ENCODE measurements around the gene TSPAN17.

Gene TSPAN17

DNA sequence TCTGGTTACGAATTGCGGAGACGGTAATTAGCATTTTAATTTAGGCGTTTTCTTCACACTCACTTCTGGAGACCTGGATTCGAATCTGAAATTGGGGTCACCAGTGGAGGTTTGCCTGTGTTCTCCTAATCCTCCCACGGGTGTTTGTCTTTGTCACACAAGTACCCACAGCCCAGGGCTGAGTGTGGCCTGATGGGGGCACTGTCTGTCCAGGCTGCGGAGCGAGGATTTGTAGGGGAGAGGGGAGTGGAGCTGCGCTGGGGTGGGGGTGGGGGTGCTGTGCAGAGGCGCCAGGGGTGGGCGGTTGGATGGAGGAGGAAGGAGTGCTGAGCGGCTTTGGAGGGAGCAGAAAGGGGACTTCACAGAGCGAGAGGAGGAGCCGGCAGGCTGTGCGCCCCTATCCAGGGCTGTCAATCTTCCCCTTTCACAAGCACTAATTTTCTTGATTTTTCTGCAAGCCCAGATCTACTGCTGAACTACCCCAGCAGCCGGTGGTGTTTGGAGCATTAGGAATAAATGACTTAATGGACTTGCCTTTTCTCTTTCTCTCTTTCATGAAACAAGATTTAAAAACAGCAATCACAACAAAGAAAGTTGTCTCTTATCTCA is 53.1 kb downstream of the TSPAN17 start:
- DNase-seq (ENCODE audit: extremely low read depth, low read depth): no peak
- no peak; the same call in 1 of the 2 replicates for TF ChIP-seq CTCF (IDR thresholded peaks at IDR 0.05; ENCODE audit: low read depth, low read length)

DNA sequence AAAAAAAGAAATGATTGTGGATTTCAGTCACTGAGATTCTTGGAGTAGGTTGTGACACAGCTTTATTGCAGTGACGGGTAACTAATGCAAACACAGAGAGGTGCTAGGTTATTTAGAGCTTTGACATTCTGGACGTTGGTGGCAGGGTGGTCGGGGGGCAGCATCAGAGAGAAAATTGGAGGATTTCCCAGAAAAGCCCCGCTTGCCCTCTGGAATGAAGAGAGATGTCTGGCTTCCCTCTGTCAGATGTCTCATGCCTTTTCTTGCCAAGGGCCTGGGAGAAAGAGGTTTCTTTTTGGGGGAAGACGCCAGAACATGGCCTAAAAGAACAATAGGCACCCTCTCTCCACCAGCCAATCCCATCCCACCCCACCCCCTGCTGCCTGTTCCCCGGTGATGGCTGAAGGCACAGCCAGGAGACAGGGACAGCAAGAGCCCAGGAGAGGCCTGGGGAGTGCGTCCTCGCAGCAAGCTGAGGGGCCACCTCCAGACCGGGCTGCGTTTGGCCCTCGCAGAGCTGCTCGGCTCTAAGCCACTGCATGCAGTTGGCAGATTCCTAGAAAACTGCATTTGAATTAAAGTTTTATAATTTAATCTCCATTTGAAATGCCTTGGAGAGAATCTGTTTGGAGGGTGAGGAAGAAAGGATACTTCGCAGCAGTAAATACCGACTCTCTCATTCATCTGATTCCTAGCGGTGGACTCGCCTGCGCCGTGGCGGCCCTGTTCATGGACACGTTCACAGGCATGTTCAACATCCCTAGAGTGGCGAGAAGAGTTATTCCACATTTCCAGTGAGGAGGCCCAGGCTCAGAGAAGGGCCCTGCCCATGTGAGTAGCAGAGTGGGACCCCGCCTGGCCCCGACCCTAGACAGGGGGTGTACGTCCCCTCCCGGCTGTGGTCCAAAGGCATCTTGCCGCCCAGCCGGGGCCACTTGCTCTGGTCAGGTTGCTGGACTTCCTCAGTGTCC is 55.7 kb downstream of the TSPAN17 start:
- TF ChIP-seq CTCF (IDR thresholded peaks at IDR 0.05; ENCODE audit: low read depth, low read length): no peak
- no peak for DNase-seq (ENCODE audit: extremely low read depth, low read depth)

DNA sequence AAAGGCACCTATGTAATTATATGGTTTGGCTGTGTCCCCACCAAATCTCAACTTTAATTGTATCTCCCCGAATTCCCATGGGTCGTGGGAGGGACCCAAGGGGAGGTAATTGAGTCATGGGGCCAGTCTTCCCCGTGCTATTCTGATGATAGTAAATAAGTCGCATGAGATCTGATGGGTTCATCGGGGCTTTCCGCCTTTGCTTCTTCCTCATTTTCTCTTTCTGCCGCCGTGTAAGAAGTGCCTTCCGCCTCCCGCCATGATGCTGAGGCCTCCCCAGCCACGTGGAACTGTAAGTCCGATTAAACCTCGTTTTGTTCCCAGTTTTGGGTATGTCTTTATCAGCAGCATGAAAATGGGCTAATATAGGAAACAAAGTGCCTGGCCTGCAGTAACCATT is 56.6 kb downstream of the TSPAN17 start:
- TF ChIP-seq CTCF (IDR thresholded peaks at IDR 0.05; ENCODE audit: low read depth, low read length): no peak
- no peak for DNase-seq (ENCODE audit: extremely low read depth, low read depth)

GRCh38 chr5:176704355-176704754 is 57.1 kb downstream of the TSPAN17 start:
- no peak for DNase-seq (ENCODE audit: extremely low read depth, low read depth)
- no peak for TF ChIP-seq CTCF (IDR thresholded peaks at IDR 0.05; ENCODE audit: low read depth, low read length)

DNA sequence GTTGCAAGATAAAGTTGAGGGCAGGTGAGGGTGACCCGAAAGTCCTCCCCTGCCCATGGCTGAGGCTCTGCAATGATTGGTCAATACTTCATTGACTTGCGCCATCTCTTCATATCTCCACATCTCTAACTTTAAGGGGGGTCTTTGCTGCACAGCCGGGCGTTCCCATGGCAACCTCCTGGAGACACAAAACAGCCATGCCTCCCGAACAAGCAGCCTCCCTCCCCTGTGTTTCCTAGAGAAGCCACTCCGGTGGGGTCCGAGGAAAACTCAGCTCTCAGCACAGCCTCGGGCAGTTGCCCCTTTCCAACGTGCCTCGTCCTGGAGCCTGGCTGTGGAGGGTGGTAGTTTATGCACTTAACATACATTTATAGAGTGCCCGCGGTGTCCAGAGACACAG is 57.5 kb downstream of the TSPAN17 start:
- TF ChIP-seq CTCF (IDR thresholded peaks at IDR 0.05; ENCODE audit: low read depth, low read length): no peak
- no peak for DNase-seq (ENCODE audit: extremely low read depth, low read depth)
